Gastrocnemius medialis (tissue), 4 donors: ENCODE measurements around the gene ALK. TPM values are rescaled to one million over a fixed set of nuclear protein-coding genes. Genes with fewer than 3 reads are reported as not detected.

ENCODE experiments used
- ATAC-seq, 2 donors: fragments of 150-250 bp; one replicate each; pipeline ENCODE4 v1.9.1; 2016
- DNase-seq, 2 donors: peaks; one replicate each; pipeline ENCODE4 v3.0.0-alpha.2; 2019
- H3K27ac ChIP-seq, 4 donors: fragments of 200-600 bp; sonication (generic); 1 replicate in 1 of 4; 2 replicates in 3 of 4; pipeline ENCODE4 v1.5.1; 2016 to 2018; ENCODE audit warnings: mild to moderate bottlenecking in 2 of 4, moderate library complexity in 1 of 4
- H3K27me3 ChIP-seq, 3 donors: fragments of 200-600 bp; sonication (generic) in 2 of 3; 1 replicate in 1 of 3; 2 replicates in 2 of 3; pipeline versions ENCODE4 v1.5.1 to v1.6.0; 2016 to 2019; ENCODE audit warnings: mild to moderate bottlenecking in 1 of 3, moderate library complexity in 1 of 3
- H3K36me3 ChIP-seq, 2 donors: fragments of 200-600 bp; sonication (generic) in 1 of 2; one replicate each; pipeline ENCODE4 v1.5.1; 2017 to 2018
- H3K4me1 ChIP-seq, 2 donors: fragments of 200-600 bp; sonication (generic) in 1 of 2; one replicate each; pipeline ENCODE4 v1.5.1; 2016 to 2017; ENCODE audit warnings: mild to moderate bottlenecking in 2 of 2
- H3K4me3 ChIP-seq, 4 donors: fragments of 200-600 bp; sonication (generic) in 3 of 4; 1 replicate in 1 of 4; 2 replicates in 3 of 4; pipeline ENCODE4 v1.5.1; 2016 to 2019; ENCODE audit warnings: mild to moderate bottlenecking in 2 of 4
- H3K9me3 ChIP-seq, 3 donors: fragments of 200-600 bp; sonication (generic) in 2 of 3; 1 replicate in 1 of 3; 2 replicates in 2 of 3; pipeline ENCODE4 v1.5.1; 2016 to 2019
- POLR2A ChIP-seq, 2 donors: fragments of 450-650 bp; IDR thresholded peaks; one replicate each; pipeline ENCODE4 v1.6.1; 2017; ENCODE audit warnings: antibody characterized with exemption in 2 of 2, mild to moderate bottlenecking in 2 of 2, moderate library complexity in 2 of 2
- in situ Hi-C, 4 donors: fragments of 200-750 bp; cut with MboI; loops; one replicate each; pipeline versions ENCODE4 v1.15.0 to v1.8.0; 2017; ENCODE audit warnings: low sequenced_read_pairs in 4 of 4
- intact Hi-C: fragments of 100-400 bp; cut with DNase I; formaldehyde crosslinking; loops from one replicate; pipeline ENCODE4 v1.15.1; 2023; ENCODE audit warnings: low total_unique reads
- total RNA-seq, 4 donors: library from RNA; depleted of rRNA; stranded (reverse); fragments of >200 nt; gene quantifications; one replicate each; pipeline versions ENCODE4 v1.1.0 to v1.2.3, GENCODE V29; 2016
- TF ChIP-seq, protein P1 (sequence below), 5 experiments: fragments of 450-650 bp in 3 of 5; fragments of 200-600 bp in 2 of 5; sonication (generic) in 2 of 5; IDR thresholded peaks in 4 of 5; conservative IDR thresholded peaks in 1 of 5; 1 replicate in 4 of 5; 2 replicates in 1 of 5; pipeline ENCODE4 v1.5.1; 2016 to 2019; ENCODE audit warnings: antibody characterized with exemption in 5 of 5, mild to moderate bottlenecking in 3 of 5, moderate library complexity in 3 of 5

Gene ALK
- total RNA-seq, 4 donors from 2014 or later: not detected

DNA sequence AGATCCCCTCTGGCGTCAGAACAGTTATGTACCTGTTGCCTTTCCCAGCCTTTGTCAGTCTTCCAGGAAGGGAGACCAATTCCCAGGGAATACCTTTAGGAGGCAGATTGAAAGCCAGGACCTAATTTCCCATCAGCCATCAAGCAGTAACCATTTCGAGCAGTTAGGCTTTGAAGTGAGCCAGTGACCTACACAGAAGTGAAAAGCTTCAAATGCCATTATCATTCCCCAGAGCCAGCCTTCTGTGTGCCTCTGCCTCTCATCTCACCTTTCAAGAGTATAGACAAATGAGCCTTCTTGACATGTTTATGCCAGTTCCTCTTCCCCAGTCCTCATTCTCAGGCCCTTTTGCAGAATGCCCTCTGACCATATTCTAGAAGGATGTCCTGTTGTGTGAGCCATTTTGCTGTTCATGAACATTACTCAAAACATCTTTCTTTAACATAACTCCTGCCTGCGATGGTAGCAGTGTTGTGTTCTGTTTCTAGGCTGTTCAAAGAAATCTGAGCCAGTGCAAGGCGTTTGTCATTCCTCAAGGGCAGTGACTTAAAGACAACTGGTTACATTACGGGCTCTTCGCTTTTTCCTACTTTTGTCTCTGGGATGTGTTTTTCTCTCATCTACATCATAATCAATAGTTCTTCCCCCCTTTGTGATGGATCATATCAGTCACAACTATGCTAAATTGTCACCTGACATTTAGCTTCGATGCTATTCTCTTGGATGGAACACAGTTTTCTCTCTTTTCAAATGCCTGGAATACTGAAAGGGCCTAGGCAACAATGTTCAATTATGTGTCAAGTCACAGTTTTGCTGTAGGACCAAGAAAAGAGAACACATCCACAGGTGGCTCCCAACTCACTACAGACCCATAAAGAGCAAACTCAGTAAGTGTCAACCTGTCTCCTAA, 138.6 kb downstream of the ALK start:
- DNase-seq: no peak
- peaks cover 0 to 3% (median 0%) of the 10 kb centered on the region in 3 donors for H3K27me3 ChIP-seq
- no peak for ATAC-seq
- H3K36me3 ChIP-seq: no peaks in the 10 kb centered on the region
- in situ Hi-C loops: no loop called here
- intact Hi-C loops: no loop called here
- H3K4me1 ChIP-seq: no peaks in the 10 kb centered on the region
- H3K27ac ChIP-seq: no peak overlapping the region
- no peaks in the 10 kb centered on the region for H3K9me3 ChIP-seq
- TF ChIP-seq POLR2A (IDR thresholded peaks at IDR 0.05): no peak
- TF ChIP-seq, protein P1, sequence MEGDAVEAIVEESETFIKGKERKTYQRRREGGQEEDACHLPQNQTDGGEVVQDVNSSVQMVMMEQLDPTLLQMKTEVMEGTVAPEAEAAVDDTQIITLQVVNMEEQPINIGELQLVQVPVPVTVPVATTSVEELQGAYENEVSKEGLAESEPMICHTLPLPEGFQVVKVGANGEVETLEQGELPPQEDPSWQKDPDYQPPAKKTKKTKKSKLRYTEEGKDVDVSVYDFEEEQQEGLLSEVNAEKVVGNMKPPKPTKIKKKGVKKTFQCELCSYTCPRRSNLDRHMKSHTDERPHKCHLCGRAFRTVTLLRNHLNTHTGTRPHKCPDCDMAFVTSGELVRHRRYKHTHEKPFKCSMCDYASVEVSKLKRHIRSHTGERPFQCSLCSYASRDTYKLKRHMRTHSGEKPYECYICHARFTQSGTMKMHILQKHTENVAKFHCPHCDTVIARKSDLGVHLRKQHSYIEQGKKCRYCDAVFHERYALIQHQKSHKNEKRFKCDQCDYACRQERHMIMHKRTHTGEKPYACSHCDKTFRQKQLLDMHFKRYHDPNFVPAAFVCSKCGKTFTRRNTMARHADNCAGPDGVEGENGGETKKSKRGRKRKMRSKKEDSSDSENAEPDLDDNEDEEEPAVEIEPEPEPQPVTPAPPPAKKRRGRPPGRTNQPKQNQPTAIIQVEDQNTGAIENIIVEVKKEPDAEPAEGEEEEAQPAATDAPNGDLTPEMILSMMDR (IDR thresholded peaks at IDR 0.05 in 4 of 5, conservative IDR thresholded peaks at IDR 0.05 in 1 of 5): no peak
- H3K4me3 ChIP-seq: no peak overlapping the region

DNA sequence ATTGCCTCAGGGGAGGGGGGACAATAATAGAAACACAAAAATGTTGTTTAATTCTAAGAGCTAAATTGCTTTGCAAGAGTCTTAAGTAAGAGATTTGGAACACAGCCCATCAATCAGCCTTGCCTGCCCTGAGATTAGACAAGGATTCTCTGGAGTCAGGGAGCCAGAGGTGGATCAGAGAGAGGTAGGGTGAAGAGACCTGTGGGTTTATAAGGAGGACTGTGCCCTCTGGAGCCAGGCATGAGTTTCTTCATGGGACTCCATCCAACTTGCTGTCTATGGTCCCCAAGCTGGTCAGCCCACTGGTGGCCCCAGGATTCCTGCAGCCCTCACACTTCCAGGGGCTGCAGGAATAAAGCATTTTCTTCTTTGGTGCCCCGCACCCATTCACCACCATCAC, 139.3 kb downstream of the ALK start:
- no peak for DNase-seq
- Histone ChIP-seq H3K27me3 (peaks cover 0 to 3% (median 0%) of the 10 kb centered on the region in 3 donors), H3K27ac (no peak overlapping the region), H3K4me3 (no peak overlapping the region), H3K4me1 (no peaks in the 10 kb centered on the region), H3K9me3 (no peaks in the 10 kb centered on the region), H3K36me3 (no peaks in the 10 kb centered on the region)
- in situ Hi-C loops (no loop called here), intact Hi-C loops (no loop called here)
- ATAC-seq: no peak
- no peak for TF ChIP-seq POLR2A (IDR thresholded peaks at IDR 0.05)
- TF ChIP-seq, protein P1 (IDR thresholded peaks at IDR 0.05 in 4 of 5, conservative IDR thresholded peaks at IDR 0.05 in 1 of 5): no peak

DNA sequence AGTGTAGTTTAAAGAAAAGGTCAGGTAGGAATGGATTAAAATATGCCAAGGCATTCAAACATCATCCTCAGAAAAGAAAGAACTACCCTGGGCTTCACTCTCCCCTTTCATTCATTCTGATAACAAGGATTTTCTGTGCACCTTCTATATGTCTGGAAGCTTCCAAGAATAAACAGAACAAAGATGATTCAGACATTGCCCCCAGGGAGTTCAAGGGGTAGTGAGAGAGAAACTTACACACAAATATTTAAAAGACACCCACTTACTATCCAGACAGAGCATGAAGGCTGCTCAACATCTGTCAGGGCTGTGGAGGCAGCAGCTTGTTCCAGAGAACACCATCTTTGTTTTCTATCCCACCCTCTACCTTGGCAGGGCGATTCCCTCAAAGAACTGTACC, 140.5 kb downstream of the ALK start:
- intact Hi-C loops: no loop called here
- no peak overlapping the region for H3K4me3 ChIP-seq
- H3K9me3 ChIP-seq: no peaks in the 10 kb centered on the region
- no peaks in the 10 kb centered on the region for H3K27me3 ChIP-seq
- H3K36me3 ChIP-seq: no peaks in the 10 kb centered on the region
- in situ Hi-C loops: no loop called here
- no peaks in the 10 kb centered on the region for H3K4me1 ChIP-seq
- no peak overlapping the region for H3K27ac ChIP-seq
- TF ChIP-seq POLR2A (IDR thresholded peaks at IDR 0.05): no peak
- TF ChIP-seq, protein P1 (IDR thresholded peaks at IDR 0.05 in 4 of 5, conservative IDR thresholded peaks at IDR 0.05 in 1 of 5): no peak
- ATAC-seq (no peak), DNase-seq (no peak)

DNA sequence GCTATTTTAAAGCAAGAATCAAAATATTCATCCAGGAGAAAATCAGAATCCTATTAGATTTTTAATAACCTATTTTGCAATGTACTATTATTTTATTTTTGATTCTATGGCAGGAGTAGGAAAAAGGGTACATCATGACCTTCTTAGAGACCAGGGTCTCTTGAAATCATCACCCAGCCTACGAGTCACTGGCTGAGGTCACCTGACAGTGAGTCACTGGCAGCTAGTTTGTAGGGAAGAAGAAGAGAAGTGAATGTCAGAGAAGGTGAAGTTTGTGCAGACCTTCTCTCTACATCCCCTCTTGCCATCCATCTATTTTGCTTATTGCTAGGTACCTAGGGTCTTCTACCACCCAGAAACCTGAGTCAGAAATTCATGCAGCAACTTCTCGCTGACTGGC, 144.2 kb downstream of the ALK start:
- in situ Hi-C loops (no loop called here), intact Hi-C loops (no loop called here)
- Histone ChIP-seq H3K27me3 (no peaks in the 10 kb centered on the region), H3K27ac (no peak overlapping the region), H3K36me3 (no peaks in the 10 kb centered on the region), H3K4me1 (no peaks in the 10 kb centered on the region), H3K9me3 (no peaks in the 10 kb centered on the region), H3K4me3 (no peak overlapping the region)
- TF ChIP-seq, protein P1 (IDR thresholded peaks at IDR 0.05 in 4 of 5, conservative IDR thresholded peaks at IDR 0.05 in 1 of 5): no peak
- no peak for TF ChIP-seq POLR2A (IDR thresholded peaks at IDR 0.05)
- DNase-seq (no peak), ATAC-seq (no peak)
